HG03175 (cell line): ENCODE measurements around the gene ANO1.
"Not testable (repeated sequence)": the region's sequence is repeated elsewhere in the genome, so short reads cannot be mapped to it uniquely, and the experiment has no call there.

Source experiments
- ATAC-seq: cut with Tn5 transposase; IDR thresholded peaks from one replicate; pipeline ENCODE4 v1.9.1; 2021; ENCODE audit warnings: mild to moderate bottlenecking, moderate library complexity; ENCODE audit not compliant: unreplicated experiment

The ANO1 gene

DNA sequence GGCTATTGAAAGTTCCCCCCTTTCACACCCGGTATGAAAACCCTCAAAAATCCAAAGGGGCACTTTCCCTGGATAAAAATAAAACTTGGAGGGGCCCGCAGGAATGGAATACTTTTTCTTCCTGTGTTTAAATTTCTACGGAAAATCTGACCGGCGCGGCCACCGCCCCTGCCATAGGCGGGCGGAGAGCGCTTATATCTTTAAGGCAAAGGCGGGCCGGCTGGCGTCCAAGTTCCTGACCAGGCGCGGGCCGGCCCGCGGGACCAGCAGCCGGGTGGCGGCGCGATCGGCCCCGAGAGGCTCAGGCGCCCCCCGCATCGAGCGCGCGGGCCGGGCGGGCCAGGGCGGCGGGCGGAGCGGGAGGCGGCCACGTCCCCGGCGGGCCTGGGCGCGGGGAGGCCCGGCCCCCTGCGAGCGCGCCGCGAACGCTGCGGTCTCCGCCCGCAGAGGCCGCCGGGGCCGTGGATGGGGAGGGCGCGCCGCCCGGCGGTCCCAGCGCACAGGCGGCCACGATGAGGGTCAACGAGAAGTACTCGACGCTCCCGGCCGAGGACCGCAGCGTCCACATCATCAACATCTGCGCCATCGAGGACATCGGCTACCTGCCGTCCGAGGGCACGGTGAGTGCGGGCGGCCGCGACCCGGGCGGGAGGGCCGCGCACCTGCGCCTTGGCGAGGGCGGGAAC lies at the start of gene ANO1:
TSS of gene ANO1 (plus strand) at position 223 of the 686 bp plus-strand sequence. CDS start at position 513, 290 bp downstream.
- ATAC-seq: no peak

DNA sequence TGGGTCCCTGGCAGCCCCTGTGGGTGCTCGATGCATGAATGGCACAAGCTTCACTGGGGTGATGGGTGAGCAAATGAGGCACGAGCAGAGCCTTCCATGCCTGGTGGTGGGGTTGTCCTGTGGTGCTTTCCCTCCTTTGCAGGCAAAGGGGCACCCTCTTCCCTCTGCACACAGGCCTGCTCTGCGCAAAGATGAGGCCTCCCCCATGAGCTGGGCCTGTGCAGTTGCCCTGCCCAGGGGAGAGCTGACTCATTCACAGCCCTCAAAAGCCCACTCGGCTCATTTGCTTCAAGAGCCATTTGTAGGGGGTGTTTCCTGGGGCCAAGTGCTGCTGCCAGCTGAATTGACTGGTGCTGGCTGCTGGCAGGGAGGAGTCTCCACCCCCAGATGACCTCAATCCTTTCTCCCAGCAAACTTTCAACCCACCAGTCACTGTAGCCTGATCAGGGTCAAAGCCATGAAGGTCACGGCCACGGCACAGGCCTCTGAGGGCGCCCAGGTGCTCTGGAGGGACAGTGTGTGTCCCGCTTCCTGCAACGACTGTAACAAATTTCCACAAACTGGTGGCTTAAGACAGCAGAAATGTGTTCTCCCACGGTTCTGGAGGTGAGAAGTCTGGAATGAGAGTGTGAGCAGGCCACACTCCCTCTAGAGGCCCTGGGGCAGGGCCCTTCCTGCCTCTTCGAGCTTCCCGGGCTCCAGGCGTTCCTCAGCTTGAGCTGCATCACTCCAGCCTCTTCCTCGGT lies 48.8 kb upstream of the ANO1 start:
- no peak for ATAC-seq

DNA sequence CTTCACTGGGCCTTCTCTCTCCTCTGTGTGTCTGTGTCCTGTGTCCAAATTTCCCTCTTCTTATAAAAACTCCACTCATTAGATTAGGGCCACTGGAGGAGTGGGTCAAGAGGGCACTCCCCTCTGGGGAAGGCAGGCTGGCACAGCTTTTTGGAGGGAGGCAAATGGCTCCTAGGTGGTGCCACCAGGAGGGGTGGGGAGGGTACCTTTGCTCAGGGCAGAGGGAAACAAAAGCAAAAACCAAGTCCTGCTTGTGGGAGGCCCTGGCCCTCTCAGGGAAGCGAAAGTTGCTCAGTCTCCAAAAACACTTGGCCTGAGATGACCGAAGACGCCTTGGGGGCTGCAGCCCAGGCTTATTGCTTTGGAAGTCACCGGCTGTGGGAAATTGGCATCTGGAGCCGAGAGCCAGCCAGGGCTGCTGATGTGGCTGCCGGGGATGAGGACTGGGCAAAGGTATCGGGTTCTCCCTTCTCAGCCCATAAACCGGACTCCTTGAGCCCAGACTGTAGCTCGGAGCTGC lies 48.2 kb upstream of the ANO1 start:
- ATAC-seq: no peak

DNA sequence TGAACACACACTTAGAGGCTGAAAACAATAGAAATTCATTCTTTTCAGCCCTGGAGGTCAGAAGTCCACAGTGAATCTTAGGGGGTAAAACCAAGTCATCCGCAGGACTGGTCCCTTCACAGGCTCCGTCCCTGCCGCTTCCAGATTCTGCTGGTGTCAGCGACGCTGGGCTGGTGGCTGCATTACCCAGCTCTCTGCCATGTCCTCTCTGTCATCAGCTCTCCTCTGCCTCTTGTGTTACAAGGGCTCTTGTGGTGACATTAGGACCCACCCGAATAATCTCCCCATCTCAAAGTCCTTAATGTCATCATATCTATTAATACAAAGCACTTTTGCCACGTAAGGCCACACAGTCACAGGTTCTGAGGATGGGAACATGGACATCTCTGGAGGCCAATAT lies 47.7 kb upstream of the ANO1 start:
- no peak for ATAC-seq

DNA sequence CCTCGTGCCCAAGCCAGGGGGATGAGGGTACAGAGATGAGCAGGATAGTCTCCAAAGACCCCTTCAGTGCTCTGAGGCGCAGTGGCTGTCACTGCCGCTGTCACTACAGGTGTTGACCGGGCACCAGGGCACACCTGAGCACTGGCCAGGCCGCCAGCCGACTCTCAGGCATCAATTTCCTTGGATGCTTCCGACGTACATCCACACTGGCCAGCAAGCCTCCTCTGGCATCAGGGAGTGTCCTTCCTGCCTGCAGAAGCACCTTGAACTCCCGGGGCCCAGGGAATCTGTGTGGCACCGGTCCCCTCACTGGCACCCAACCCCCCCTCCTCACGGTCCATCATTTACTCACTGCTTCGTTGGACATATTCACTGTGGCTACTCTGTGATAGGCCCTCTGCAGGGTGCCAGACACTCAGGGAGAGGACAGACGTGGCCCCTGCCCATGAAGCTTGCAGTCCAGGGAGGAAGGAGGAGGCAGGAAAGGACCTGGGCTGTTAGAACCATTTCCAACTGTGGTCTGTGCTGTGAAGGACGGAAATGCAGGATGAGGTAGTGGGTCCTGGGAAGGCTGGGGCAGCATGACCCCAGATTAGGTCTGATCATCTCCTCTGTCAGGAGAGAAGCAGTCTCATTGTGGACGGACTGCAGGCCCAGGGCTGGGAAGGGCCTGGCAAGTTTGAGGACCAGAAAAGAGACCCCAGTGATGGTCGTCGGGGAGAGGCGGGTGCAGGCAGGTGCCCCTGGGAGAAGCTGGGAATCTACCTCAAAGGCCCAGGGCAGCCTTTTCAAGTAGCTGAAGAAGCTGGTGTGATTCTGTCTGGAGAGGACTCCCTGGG lies 46.3 kb upstream of the ANO1 start:
- no peak for ATAC-seq

DNA sequence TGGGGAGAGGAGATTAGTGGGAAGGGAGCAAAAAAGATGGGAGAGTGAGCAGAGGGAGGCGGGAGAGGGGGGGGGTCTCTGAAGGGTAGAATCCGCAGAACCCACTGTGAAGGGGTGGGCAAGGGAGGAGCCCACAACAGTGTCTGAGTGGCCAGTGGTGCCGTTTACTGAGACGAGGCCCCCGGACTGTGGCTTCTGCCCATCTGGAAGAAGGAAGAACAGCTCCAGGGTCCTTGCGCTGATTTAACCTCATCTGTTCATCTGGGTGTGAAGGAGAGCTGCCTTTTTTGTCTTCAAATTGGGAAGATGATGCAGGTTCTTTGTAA lies 45.7 kb upstream of the ANO1 start:
- no peak for ATAC-seq

DNA sequence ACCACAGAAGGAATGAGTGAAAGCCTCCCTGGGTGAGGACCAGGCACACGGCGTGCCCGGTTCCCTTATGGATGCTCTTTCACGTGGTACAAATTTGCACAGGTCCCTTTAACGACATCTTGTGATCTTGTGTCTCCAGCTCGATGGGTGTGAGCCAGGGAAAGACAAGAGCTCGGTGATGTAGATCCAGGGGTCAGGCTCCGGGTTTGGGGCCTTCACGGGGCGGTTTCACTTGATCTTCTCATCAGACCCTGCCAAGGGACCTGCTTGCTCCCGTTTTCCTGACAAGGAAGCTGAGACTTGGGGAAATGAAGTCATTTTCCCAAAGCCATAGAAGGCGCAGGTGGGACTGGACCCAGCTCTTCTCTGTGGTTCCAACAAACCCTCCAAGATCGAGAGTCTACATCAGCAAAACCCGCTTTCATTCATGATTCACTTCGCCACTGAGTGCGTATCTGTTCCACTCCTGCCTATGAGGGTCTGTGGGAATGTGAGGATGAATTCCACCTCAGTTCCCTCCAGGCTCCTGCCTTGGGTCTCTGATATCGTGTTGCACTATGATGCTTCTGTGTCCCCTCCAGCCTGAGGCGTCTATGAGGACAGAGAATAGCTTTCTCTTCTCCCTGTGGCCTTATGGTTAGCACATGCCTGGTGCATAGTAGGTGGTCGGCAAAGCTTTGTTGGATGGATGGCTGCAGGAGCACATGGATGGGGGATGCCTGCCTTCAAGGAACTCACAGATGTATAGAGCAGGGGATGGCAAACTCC lies 45.0 kb upstream of the ANO1 start:
- no peak for ATAC-seq

DNA sequence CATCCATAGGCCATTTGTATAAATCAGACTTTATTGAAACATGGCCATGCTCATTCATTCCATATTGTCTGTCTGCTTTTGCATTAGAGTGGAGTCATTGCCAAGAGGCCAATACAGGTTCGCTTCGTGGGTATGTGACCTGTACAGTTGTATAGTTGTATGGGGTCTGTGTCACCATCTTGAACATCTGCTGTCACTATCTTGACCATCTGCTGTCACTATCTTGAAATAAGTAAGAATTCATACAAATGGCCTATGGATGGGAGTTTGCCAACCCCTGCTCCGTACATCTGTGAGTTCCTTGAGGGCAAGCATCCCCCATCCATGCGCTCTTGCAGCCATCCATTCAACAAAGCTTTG lies 44.4 kb upstream of the ANO1 start:
- ATAC-seq: no peak

DNA sequence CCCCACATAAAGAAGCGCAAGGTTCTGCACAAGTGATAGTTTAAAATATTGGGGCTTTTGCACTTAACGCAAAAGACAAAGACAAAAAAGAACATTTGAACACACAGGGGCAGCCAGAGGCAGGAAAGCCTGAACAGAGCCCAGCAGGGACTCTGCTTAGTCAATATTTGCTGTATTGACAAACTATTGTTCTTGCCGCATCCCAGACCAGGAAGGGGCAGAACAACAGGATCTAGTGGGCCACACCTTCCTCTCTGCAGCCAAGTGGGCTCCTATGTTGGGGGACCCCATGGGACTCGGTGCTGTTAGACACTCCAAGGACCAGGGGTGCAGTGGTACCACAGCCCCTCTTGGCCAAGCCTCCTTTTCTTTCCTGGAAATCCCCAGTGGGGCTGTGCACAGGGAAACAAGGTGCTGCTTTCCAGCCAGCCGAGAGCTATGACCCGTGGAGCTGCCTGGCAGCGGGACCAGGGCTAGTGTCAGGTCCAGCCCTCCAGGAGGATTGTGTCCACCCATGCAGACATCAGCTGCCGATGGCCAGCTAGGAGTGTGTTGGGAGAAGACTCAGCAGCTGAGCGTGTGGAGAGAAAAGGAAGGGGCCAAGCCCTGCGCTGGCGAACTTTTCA lies 43.3 kb upstream of the ANO1 start:
- no peak for ATAC-seq

DNA sequence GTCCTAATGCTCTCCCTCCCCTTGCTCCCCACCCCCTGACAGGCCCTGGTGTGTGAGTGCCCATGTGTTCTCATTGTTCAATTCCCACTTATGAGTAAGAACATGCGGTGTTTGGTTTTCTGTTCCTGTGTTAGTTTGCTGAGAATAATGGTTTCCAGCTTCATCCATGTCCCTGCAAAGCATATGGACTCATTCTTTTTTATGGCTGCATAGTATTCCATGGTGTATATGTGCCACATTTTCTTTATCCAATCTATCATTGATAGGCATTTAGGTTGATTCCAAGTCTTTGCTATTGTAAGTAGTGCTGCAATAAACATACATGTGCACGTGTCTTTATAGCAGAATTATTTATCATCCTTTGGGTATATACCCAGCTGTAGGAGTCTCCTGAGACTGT lies 42.5 kb upstream of the ANO1 start:
- ATAC-seq: not testable (repeated sequence)

DNA sequence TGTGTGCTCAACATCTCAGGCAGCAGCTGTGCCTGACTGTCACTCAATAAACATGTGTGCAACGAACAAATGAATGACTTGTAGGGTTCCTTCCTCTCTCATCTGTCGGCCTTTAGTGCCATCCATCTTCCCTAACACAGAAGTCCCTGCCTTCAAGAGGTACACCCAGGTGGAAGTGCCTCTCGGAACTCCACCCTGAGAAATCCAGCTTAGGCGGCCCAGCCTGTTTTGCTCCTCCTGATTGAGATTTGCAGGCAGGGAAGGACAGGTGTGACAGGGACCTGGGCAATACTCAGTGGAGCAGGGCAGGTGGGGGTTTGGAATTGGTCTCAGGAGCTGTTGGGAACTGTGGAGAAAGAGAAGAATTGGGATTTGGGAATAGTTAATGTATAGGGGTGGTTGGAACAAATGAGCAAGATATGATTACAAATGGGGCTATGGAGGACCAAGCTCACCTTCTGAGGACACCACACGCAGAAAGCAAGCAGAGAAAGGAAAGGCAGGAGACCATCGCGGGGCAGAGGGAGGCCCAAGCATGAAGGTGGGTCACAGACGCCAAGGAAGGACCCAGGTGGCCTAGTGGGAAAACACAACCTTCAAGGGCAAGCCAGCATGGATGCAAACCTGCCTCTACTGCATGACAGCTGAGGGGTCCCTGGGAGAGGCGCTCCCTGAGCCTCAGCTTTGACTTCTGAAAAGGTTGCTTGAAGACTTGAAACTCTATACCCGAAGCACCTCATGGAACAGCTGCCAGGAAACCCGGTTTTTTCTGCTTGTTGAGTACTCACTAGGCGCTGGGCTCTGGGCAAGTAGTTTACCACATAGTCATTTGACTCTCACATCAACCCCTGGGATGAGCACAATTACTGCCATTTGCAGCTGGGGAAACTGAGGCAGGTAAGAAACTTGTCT lies 40.9 kb upstream of the ANO1 start:
- no peak for ATAC-seq

DNA sequence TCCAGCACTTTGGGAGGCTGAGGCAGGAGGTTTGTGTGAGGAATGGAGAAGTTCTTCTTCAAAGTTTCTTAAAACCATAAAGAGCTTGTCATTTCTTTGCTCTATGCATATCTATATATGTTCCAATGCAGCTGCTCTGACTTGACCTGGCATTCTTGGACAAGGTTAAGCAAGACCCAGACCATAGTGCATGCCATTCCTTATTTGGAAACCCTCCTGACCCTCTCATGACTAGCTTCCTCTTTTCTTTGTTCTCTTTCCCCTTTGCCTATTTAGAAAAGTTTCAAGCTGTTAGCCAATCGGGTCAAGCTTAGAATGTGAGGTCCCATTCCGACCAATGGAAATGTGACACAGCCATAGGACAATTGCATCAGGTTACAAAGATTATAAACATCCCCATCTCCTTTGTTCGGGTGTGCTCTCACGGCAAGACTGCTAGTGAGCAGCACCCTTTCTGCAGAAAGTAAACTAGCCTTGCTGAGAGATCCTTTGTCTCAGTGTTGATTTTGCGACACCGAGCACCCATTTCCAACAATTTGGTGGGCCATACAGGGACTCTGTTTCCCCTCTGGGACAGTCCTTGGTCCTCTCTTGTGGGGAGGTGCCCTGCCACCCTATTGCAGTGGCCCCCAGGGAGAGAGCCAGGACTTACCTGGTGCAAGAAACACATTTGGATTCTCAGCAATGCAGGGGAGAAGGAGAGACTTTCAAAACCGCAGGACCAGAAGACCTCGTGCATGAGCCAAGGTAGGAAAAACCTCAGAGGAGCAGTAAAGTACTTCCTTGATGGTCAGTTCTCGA lies 39.9 kb upstream of the ANO1 start:
- ATAC-seq: no peak

DNA sequence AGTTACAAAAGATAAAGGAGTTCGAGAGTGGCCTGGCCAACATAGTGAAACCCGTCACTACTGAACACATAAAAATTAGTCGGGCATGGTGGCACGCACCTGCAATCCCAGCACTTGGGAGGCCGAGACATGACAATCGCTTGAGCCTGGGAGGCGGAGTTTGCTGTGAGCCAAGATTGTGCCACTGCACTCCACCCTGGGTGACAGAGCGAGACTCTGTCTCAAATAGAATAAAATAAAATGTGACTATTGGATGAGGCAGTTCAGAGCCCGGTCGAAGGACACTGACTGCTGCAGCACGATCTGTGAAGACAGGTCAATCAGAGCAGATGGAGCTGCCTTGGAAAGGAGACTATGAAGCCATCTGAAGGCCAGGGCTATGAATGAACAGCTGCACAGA lies 37.7 kb upstream of the ANO1 start:
- no peak for ATAC-seq

DNA sequence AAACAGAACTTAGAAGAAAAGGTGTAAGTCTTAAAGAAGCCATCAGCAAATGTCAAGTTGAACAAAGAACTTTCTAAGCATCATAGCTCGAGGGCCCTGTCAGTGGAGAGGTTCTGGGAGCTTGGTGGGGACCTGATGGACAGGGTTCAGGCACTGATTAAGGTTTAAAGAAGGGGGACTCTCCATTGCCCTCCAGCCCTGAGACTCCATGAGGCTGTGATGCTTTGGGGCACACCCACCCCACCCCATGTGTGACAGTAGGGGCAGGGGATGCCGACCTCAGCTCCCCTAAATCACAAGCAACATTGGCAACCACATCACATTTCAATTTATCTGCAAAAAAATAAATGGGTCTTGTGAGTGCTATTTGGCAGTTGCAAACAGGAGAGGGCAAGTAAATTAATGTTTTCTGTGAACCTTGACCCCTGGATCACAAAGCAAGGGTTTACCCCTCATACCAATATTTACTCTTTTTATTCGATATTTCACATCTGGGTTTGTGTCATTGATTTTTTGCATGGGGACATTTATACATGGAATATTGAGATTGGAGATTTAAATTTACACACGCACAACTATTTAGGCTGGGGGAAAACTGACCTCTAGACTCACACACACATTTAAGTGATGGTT lies 37.1 kb upstream of the ANO1 start:
- no peak for ATAC-seq

DNA sequence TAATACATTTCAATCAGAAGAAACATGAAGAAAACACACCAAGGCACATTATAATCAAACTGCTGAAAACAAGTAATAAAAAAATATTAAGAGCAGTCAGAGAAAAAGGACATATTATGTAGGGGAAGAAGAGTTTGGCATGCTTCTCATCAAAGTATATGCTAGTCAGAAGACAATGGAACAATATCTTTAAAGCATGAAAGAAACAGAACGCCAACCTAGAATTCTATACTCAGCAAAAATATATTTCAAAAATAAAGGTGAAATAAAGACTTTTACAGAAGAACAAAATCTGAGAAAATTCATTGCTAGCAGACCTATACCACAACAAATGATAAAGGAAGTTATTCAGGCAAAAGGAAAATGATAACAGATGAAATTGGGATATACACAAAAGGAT lies 34.6 kb upstream of the ANO1 start:
- no peak for ATAC-seq

DNA sequence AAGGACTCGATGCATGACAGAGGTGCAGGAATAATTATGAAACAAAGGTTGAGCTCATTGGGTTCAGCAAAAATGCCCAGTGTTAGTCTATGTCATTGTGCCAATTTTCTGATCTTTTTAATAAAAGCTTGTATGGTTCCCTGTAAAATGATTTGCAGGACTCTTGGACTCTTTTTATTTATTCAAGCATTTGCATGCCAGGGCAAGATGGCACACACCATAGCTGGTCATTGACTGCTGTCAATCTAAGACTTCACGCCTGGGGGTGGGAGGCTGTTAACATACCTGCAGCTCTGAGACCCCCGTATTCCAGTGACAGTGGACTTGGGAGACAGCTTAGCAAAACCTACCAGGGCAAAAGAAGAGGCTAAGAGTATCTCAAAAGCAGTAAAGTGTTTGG lies 32.0 kb upstream of the ANO1 start:
- no peak for ATAC-seq

DNA sequence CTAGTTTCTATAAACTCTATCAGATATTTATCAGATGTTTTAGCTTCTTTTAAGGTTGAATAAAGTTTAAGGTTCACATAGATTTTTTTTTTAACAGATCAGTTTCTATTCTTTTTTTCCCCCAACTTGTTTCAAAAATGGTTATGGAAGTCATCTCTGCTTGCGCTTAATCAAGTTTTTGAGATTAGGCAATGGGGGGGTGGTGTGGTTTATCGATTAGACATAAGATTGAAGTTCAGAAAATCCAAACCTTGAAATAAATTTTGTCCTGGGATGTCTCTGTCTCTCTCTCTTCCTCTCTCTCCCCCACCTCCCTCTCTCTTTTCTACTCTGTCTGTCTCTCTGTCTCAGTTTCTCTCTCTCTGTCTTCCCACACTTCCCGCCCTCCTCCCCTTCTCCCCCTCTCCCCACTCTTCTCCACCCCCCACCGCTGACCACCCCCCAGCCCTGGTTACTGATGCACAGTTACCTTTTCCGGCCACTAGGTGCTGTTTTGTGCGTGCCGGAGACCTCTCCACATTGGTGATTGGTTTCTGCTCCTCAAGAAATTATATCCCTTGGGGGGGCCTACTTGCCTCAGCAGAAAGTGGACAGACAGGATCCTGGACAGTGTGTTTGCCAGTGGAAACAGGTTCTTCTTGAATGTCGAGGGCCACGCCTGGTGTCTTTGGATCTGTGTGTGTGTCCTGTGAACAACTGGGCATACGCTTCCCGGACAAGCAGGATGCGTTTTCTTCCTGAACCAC lies 29.7 kb upstream of the ANO1 start:
- ATAC-seq: no peak

DNA sequence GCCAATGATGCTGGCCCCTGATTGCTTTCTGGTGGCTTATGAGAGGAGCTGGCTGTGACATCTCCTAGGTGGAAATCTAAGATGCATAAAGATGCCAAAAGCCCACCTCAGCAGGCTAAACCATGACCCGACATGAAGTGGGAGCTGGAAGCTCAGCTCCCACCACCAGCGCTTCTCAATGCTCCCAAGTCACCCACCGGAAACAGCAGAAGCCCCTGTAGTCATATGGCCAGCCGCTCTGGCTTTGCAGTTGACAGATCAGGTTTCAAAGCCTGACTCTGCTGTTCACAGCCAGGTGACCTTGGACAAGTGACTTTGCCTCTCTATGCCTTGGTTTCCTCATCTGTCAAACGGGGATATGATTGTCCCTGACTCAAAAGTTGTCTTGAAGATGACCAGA lies 29.1 kb upstream of the ANO1 start:
- ATAC-seq: no peak
